22Rv1 (cell line): ENCODE measurements around the gene AHDC1.

Experiments used
- CTCF ChIP-seq: fragments of 450-650 bp; IDR thresholded peaks from 2 replicates; pipeline ENCODE4 v1.5.1; 2017; ENCODE audit warnings: mild to moderate bottlenecking
- ZFX ChIP-seq: fragments of 450-650 bp; IDR thresholded peaks from 2 replicates; pipeline ENCODE4 v1.6.1; 2017; ENCODE audit warnings: antibody characterized with exemption, borderline replicate concordance

- peak; percentile 82 for TF ChIP-seq CTCF
- no peak for TF ChIP-seq ZFX
Measured at GRCh38 chr1:27643600-27644368, 39.8 kb upstream of the AHDC1 start.
